Activated CD4-positive, CD25-positive, alpha-beta regulatory T cell (primary cell): Measurements from ENCODE around the gene PDE5A.

Experiments
- DNase-seq, 4 experiments: peaks; one replicate each; lab custom pipeline; 2025; lab: John Stamatoyannopoulos, UW

The PDE5A gene

DNA sequence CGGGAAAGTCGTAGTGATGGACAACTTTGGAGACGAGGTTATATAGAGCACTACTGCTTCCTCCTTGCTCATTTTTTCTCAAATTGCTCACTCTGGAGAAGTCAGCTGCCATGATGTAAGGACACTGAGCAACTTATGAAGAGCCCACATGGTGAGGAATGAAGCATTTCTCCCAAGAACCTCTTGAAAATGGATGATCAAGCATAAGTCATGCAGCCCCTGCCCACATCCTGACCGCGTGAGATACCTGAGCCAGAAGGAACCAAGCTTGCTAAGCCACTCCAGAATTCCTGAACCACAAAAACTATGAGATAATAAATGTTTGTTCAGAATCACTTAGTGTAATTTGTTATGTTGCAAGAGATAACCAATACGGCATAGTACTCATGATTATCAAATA, 42.8 kb downstream of the PDE5A start:
- no peak for DNase-seq

DNA sequence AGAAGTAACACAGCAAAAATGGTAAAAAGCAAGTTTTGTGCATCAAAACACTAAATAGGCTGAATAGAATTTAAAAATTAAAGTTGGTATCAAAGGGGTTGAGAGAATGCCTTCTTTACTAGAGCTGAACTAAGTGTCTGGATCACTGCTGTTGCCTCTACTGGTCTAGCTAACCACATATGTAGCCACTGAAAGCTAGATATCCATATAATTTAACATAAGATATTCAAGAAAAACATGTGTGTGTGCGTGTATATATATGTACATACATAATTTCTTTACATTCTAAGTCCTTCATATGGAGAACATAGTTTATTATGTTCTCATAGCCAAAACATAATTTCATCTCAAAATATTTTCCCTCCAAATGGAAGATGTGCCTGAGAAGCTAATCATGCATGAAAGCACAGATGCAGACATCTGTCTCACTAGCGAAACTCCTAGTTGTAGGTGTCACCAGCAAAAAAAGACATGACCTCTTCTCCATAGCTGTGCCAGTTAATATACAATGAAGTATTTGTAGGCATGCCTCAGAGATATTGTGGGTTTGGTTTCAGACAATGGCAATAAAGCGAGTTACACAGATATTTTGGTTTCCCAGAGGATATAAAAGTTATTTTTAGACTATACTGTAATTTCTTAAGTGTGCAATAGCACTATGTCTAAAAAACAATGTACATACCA, 47.3 kb downstream of the PDE5A start:
- no peak for DNase-seq

DNA sequence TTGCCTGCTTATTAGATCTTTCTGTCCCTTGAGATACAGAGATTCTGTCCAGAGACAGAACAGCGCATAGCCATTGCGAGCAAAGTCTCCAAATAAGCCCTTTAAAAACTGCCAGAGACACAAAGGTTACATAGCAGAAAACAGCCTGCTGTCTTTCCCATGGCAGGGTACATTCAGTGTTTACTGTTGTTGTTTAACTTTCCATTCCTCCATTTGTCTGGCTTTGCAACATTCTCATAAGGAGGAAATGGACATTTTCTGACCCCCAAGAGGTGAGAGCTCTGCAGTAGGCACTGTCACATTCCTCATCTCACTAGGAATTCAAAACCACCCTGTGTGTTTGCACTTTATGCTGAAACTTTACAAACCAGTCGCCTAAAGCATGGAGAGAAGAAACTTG, 48.3 kb downstream of the PDE5A start:
- no peak for DNase-seq

DNA sequence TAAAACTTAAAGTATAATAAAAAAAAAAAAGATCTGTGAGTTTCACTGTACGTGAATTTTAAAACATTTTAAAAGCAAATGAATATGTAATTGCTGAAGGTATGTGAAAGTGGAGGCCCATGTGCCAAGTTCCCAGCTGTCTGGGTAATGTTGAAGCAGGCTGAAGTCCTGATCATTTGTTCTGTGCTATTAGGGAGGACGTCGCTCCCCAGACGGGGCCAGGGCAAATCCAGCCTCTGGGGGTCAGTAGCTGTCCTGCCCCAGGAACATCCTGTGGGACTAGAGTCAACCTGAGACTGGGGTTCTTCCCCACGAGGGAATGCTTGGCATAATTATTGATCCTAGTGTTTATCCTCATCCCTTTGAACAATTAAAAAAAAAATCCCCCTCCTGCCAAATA, 48.8 kb downstream of the PDE5A start:
- no peak for DNase-seq

DNA sequence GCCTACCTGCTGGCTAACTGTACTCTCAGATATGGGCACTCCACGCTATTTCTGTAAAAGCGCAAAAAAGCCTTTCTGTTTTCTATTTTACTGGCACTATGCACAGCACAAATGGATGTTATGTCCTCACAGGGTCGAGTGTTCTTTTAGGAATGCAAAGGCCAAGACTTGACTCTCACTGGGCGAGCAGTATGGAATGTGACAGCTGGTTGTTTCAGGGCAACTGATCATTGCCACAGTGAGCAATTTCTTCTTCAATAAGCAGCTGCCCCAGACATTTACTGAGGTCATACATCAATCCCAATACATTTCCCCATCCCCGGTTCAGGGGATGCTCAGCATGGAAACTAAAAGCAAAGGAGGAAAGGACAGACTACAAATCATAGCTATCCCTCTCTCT, 58.2 kb downstream of the PDE5A start:
- DNase-seq = no peak

DNA sequence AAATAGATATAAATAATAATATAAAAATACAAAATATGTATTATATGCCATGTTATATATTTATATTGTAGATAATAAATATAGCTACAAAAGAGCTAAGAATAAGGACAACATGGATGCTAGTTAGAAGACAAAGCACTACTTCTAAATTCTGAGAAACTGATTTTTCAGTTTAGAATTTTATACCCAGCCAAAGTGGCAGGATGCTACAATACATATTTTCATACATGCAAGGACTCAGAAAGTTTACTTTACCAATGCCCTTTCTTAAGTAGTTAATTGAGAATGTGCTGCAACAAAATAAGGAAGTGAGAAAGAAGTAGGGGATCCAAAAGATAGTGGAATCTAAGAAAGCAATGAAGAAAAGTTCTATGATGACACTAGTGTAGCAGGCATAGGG, 64.5 kb downstream of the PDE5A start:
- DNase-seq = no peak

DNA sequence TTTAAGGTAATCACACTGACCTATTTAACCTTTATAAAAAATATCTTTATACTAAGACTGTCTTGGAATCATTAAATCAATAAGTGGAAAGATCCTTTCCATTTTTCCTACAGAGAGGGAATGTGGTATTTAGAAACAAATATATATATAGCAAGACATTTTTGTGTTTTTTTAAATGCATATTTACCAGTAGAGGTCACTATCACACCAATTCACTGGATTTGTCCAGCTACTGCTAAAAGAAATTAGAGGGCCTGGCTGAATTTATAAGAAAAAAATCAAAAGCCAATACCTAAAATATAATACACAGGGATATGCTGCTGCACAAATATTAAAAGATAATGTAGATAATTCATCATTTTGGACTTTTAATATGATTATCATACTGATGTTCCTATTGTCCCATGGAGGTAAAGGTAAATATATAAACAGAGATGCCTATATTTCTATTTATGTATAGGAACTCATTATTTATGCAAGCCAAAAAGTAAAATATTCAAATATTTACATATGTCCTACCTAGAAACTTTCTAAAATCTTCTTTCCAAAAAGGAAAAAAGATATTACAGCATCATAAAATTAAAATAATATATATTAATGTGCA, 69.5 kb downstream of the PDE5A start:
- DNase-seq = no peak

DNA sequence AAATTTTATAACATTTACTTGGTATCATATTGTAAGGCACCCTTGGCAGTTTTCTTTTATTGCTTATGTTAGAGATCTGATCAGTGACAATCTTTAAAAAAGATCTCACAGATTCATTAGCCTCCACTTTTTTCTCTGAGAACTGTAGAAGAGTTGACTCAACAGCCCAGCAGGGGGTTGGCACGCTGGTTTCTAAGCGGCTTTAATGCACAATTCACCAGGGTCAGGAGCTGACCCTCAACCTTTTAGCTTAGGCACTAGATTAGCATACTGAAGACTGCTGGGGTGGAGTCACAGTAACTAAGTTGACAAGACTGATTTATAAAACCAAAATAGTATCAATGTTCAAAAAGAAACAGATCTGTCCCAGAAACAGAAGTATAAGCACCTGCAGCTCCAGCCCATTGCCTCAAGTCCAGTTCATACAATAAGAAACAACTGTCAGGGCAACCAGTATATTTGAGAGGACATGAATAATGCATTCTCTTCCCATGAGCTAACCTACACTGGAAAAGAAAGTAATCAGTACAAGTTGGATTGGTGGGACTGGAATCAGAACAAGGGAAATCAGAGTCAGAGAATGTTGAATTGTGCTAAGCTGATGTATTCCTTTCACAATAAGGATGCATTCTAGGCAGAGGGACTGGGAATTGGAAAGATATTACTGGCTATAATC, 77.6 kb downstream of the PDE5A start:
- DNase-seq = no peak

DNA sequence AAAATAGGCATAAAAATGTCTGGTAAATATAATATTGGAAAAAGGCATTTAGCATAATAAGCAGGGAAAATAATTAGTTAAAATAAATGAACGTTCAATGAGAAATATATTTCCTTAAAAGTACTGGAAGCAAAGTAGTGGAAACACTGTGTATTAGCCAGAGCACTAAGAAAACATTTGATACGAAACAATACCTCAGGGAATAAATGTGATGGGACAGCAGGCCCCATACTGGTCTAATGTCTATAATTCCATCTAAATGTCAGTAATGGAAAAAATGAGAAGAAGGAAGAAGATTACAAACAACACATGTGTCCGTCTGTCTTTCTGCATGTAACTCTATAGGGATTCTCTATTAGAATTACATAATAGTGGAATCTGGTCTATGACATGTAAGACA, 79.0 kb downstream of the PDE5A start:
- no peak for DNase-seq

DNA sequence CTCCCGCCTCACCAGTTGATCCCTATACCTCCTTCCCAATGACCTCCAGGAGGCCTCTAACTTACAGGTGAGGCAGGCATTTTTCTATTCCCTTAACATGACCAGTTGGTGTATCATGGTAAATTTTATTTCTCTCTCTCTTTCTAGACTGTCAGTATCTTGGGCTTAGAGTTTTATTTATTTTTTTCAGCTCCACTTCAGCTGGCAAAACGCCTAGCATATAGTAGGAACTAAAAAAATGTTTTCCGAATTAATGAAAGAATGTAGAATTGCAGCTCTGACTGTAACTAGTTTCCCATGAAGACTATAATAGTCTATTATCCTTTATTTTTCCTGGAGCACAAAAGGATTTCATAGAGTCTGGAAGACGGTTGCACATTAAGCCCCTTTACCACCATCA, 84.8 kb downstream of the PDE5A start:
- no peak for DNase-seq

DNA sequence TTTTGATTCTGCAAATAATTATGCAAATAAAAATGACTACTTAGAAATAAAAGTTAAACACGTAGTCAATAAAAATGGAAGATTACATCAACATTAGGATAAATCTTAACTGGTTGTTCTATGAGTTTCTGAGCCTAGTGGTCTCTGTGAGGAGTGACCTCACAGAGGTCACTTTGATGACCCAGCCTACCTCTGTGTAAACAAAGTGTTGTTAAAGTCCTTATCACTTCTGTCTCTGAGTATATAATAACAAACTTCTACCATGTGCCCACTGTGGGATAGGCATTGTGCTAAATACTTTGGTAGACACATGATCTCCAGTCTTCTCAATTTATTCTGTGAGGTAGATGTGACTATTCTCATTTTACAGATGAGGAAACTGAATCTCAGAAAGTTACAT, 85.4 kb downstream of the PDE5A start:
- no peak for DNase-seq

DNA sequence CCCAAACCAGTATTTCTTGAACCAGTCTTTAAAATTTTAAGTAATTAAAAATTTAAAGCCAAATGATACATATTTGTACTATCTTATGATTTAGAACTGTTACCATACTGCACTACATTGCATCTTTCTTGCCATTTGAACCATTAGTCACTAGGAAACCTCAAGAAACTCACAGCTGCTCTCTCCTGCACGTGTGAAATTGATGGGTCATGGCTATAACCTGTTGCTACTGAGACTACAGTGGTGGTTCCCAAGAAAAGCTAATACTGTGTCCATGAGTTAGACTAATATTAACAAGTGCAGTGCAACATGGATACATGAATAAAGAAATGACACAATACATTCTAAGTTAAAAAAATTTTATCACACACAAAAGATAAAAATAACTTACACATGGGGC, 88.4 kb downstream of the PDE5A start:
- no peak for DNase-seq

DNA sequence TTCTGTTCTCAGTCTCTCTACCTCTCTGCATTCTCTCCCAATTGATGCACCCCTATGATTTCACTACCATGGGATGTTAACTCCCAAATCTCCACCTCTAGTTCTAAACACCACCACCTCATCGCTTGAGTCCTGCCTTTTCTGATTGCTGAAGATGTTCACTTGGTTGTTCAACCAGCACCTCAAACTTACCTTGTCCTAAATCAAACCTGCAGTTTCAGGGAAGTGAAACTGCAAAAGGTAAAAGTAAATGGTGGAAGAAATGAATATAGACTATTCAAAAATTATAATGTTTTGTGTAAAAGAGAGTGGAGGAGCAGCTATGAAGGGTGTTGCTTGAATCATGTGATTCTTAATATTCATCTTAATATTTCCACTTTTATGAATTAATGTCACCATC, 91.0 kb downstream of the PDE5A start:
- DNase-seq = no peak

DNA sequence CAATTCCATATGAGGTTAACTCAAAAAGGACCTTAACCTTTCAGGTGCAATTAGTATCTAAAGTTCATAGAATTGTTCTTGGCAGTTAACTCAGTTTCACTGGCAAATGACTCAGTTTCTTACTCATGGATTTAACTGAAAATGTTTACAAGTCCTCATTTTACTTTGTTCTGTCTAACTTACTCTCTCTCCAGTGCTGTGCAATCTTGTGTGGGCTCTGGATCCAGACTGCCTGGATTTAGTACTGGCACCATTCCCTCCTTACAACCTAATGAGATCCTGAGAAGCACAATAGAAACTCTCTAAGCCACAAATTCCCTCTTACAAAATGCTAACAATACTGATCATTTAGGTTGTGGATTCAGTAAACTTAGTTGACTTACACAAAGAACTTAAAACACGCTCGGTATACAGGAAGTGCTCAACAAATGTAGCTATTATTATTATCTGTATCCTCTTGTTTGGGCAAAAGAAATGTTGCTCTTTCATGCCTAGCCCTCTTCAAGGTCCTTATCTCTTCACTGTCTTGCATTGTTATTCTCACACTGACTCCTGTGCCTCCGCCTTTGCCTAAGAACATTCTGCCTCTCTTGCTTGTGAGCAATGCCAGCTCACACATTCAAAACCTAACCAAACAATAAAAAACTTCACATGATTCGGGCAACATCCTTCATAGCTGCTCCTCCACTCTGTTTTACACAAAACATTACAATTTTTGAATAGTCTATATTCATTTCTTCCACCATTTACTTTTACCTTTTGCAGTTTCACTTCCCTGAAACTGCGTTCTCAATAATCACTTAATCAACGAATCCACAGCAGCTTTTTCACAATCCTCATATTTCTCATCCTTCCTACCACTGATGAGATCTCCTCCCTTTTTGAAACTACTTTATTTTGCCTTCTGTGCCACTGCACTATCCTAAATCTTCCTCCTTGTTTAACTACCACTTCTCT, 91.8 kb downstream of the PDE5A start:
- no peak for DNase-seq

DNA sequence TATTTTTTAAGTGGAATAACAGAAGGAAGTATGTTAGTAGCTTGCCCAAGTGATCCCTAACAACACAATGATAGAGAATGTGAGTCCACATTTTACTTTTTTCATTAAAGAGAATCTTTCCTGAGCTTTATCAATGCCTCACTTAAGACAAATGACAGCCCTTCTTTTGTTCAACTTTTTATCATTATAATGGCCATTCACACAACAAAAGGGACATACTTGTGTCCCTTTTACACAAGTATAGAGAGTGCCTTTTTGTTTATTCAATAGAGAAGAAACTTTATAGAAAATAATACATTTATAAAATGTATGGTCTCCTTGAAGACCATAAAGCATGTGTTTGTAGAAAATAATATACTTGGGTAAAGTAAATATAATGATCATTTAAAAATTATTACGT, 96.3 kb downstream of the PDE5A start:
- DNase-seq = no peak

DNA sequence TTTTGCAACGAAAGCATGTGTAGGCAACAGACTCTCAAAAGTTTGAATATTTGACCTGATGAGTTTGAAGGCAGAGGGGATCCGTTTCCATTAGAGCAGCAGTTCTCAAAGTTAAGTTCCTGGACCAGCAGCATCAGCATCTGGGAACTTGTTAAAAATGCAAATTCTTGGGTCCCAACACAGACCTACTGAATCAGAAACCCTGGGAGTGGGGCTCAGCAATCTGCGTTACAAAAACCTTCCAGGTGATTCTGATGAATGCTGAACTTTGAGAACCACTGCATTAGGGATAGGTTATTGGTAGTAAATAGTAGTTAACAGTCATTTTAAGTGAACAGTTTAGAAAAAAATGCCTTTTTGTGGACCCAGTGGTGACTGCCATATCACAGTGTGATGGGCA, 98.8 kb downstream of the PDE5A start:
- DNase-seq = no peak

DNA sequence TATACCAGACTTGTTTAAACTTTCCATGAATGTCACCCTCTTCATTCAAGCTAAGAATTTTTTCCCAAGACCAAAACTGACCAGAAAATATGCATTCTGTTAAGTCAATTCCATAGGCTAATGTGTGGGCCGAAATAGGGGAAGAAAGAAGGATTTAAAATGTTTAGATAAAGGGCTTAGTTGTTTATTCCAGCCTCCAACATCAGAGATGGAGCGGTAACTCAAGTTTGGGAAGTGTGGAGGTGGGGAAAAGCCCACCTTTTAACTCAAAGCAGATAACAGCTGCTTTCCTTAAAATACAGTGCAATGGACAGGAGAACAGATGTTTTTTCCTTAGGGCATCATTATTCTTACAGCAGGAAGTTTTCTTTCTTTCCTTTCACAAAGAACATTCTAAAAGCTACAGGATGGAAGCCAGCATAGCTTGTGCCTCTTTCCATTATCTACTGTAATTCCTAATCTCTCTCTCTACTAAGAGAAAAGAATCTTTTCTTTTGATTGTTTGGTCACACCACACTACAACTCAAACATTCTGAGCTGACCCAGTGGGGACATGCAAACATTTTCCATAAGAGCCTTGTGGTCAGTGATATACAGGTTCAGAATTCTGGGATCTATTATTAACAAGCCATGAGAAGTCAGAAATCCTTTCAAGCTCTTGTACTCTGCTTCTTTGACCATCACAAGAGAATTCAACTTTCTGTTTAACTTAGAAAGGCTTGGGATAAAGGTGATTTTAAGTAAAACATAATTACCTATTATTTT, 101.6 kb downstream of the PDE5A start:
- no peak for DNase-seq

DNA sequence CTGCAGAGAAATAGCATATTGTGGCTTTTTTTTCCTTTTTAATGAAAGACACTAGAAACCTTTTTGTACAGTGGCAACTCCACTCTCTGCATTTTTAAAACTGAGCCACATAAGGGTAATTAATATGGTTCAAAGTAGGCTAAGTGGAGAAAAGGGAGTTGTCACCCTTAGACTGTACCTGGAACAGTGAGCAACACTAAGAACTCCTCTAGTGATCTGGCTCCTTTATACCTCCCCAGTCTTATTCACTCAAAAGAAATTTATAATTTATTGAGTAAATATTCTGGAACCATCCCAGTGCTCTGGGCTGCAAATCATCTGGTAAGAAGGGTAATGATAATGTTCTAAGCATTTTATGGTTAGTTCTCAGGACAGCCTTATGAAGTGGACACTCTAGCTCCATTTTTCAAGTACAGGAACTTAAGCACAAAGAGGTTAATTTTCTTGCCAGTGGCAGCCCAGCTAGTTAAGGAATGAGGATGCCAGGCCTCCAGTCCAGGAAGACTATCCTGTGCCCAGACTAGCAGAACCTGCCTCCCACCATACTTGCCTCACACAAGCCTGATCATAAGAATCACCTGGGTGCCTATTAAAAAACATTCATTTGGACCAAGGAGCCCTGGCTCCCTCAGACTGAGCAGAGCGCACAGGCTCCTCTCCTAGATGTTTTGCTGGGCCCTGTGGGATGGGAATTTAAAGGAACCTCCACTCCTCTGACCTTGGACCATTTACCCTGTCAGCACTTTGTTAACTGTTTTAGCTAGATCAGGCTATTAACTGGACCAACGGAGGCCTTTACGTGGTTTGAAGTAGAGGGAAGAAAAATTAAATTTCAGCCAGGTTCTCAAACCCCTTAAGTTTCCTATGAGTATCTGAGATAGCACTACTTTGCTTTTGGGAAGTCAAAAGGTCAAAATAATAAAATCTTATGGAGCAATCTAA, 102.6 kb downstream of the PDE5A start:
- DNase-seq = no peak

DNA sequence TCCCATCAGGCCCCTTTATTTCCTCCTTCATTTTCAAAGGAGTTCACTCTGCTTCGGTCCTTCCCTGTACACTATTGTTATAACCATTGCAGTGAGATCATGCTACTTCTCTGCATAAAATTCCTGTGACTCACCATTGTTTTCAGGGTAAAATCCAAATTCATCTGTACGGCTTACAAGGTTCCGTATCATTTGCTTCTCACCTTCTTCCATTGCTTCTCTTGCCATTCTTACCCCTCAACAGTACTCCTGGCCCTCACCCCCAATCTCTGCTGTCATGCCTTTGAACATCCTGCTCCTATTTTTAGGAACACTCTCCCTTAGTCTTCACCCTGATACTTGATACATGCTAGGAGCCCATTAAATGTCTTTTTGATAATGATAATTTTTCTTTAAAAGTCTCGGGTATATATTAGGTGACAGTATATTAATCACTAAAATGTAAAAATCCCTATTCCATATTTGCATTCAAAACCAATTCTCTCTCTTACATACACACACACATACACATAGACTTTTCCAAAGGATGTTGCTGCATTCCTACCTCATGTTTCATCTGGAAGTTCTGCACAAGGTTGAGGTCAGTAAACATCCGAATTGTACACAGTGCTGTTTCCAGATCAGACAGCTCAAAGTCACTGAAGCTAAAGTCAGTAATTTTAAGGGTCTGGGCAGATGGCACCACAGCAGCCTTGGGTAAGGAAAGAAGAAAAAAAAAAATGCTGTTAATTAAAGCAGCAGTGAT, 103.4 kb downstream of the PDE5A start:
- DNase-seq = no peak

DNA sequence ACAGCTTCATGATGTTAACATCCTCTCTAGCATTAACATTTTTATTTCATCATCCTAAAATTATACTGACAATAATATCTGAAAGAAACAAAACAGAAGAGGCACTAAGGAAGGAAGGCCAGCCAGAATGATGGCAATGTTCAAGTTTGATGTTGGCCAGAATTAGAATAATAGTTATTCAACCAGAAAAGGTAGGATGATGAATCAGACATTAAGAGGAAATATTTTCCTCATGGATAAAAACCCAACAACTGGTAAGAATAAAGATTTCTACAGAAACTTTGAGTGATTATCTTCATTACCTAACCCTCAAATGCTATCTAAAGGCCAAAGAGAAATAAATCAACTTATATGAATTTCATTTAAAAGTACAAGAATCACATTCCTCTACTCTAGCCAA, 105.2 kb downstream of the PDE5A start:
- DNase-seq = no peak
